ENCODE measurements around the gene SLC6A11.

SLC6A11 gene

DNA sequence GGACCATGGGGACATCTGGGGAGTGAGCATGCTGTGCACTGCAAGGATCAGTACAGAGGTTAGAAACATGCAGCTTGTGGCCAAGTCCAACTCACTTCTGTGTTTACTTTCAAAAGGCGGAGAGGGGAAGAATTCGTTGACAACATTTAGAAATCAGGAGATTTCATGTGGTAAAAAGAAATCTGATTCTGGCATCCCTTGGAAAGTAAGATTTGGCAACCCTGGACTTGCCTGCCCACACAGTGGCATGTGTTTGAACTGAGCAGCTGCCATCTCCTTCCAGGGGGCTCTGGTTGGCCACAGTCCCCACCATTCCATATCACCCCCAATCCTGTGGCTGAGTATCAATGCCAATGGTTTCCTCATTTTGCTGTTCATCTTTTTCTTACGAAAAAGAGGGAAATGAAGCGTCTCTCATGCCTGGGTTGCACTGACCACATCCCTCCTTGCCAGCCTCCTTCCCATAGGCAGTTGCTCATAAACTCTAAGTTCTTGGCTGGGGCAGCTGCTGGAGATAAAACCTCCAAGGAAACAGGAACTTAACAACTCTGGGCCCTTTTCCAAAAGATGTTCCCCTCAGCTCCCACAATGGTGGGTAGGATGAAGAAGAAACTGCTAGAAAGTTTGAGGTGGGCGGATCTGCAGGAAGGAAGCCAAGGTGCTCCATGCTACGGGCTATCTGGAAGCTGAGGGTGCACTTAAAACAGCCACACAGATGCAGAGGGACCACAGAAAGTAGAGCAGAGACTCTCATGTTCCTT, 29.2 kb downstream of the SLC6A11 start:
- DNase-seq: no peak

DNA sequence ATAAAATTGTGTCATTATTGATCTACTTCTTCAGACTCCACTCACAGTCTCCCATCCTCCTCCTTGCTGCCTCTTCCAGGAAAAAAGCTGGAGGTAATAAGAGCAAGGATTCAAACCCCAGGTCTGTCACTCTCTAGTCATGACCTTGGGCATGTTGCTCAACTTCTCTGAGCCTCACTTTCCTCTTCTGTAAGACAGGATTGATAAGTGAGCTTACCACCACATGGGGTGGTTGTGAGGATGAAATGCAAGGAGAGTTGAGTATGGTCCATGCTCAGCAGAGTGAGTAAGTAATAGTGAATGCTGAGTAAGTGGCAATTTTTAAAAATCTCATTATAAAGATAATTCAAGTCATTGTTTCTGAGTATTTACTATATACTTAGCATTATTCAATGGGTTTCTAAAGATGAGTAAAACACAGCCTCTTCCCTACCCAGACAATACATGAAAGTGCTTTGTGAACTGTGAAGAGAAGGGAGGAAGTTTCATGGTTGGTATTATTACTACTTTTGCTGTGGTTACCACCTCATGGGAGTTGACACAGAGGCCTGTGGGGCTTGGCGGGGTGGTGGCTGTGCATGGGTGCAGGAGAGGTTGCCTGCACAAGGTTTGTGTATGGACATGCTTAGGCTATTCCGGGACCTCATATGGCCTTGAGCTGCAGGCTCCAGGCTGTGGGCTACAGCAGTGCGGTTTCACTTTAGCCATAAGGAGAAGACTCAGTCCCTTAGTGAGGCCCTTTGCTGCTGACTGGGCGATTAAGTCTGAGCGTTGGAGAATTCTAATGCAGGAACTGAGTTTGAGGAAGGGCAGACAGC, 30.0 kb downstream of the SLC6A11 start:
- no peak for DNase-seq

DNA sequence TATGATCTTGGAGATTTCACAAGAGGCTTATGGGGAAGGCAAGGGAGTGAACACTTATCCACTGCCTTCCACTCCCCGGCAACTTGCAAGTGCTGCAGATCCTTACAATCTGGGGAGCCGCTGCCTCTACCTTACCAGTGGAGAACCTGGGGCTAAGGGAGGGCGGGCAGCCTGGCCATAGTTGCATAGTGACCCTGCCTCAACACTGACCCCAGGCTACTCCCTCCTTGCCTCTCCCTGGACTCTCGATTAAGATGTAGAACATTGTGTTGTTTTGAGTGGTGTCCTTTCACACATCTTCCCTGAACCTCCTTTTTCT, 30.6 kb downstream of the SLC6A11 start:
- DNase-seq: no peak

DNA sequence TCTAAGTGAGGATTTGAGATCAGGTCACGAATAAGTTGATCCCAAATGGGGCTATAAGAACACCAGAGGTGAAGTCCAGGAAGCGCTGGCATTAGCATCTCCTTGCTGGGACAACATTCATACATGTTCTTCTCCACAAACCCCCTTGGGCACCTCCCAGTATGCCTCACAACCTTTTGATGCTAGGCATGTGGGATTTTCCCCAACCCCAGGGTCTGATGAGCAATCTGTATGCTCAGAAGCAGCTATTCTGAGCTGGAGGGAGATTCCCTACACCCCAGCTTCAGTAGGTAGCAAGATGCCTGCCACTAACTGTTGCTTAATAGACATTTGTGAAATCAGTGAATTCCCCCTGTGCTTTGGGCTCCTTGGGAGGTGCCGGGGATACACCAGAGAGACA, 32.2 kb downstream of the SLC6A11 start:
- DNase-seq: no peak

DNA sequence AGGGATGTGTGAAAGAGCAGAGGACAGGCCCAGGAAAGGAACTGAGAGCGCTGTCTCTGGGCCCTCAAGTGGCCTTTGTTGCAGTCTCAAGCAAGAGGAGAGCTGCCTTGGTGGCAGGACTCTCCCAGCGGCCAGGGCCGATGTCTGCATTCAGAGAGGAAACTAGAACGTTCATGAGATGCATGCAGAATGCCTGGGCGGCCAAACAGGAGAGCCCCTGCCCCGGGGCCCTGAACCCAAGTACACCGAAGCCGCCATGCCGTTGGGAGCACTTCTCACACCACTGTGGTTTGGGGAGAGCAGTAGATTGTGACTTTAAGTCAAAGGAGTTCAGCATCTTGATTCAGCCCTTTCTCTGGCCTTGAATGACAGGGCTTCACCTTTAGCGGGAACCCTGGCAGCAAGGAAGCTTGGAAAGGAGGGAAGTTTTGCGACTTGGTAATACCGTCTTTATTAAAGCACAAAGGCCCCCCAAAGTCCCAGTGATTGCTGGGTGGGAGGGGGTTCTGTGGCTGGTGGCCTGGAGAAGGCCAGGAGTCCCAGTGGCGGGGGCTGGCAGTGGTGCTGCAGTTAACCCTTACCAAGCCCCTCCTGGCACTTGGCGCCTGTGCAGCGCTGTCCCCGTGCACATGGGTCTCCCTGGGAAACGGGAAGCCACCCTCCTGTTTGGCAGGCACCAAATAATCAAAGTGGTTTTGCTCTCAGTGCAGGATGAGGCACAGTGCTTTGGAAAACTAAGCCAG, 36.2 kb downstream of the SLC6A11 start:
- no peak for DNase-seq

DNA sequence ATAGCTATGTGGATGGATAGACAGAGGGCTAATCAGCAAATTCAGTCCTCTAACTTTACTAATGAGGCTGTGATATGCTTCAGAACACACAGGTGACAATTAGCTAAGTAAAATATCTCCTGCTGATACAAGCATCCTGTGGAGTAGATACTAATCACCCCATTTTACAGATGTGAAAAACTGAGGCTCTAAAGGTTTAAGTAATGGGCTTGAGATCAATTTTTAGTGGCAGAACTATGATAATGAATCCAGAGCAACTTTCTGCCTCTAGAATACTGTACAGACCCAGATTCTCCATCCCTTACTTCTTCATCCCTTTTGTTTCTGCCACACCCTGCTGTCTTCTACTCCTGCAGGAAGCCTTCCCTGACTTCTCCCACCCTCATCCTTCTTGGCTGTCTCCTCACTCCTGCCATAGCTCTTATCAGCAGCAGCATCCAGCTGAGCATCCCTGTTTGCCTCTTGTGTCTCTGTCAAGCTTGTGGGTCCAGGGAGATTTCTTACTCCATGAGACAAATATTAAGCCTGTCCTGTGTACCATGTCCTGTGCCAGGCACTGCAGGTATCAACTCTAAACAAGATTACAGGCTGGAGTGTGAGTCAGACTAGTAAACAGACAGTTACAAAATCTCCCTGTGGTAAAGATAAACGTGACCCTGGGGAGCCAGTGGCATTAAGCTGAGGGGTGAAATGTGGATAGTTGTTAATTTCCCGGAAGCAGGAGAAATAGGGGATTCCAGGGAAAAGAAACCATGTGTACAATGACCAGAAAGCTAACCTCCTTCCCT, 39.2 kb downstream of the SLC6A11 start:
- DNase-seq: no peak

DNA sequence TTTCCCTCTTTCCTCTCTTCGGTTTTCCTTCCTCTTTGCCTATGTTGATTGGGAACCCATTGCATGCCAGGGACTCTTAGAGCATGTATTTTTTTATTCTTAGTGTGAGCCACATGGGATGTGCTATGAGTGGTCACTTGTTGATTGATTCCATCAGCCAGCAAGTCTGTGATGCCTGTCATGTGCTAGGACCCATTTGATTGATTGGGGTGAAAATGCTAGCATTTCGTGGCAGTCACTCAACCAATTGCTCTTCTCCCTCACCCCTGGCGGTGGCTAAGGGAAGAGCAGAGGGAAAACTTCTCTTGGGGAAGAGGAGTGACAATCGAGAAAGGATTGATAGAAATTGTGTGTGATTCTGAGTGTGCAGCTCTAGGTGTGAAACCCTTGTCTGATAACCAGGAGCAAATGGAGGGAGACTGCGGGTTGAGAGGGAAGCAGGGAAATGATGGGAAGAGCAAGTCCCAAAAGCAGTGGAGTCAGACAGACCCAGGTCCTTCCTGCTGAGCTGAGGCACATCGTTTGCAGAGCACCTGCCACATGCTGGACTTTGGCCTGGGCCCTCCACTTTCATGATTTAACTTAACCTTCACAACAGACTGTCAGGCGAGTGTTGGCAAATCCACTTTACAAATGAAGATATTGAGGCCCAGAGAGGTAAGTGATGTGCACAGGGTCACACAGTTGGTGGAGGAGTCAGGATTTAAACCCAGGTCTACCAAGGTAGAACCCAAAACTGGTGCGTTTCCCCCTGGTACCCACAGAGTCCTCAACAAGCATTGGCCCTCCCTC, 40.0 kb downstream of the SLC6A11 start:
- no peak for DNase-seq

DNA sequence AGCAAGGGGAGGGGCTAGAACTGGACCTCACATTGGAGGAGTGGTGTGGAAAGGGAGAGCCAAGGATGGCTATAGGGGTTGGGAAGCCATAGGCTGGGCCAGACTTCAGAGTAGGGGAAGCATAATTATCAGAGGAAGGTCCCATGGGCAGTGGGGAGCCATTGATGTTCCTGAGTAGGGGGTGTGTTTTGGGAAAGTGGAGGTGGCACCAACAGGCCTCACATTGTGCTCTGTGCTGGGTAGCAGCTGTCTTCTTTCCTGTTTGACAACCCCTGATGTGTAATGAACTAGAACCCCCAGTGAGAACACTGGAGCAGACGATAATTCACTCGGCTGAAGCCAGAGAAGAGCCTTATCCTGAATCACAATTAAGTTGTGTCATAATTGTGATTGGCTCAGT, 41.2 kb downstream of the SLC6A11 start:
- DNase-seq: no peak

DNA sequence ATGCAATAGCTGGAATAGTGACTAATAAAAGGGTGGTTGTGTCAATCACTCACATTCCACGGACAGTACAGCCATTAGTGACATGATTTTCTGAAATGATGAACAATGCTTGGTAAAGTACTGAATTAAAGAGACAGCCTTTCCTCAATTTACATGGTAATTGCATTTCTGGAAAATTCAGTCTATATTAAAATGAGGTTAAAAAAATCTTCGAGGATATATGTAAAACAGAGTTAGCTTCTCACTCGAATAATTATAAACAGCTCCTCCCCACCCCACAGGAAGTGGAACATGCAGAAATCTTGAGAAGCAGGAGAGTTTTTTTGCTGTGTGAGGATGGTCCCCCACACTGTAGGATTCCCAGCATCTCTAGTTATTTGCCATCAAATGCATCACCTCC, 42.1 kb downstream of the SLC6A11 start:
- DNase-seq: no peak

DNA sequence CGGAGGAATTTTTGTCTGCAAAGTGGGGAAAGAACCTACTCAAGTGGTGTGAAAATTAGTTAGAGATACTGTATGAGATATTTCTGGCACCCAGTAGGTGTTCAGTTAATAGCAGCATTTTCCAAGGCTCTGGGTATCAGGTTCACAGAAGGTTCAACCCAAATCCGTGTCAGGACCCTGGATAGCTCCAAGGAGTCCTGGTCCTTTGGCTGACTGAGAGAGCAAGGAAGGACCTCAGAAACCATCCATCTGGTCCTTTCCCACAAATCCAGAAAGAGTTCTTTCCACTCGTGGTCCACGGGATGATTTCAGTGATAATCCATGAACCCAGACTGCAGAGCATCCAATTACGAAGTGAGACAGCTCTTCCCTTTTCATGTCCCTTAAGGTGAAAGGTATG, 51.4 kb downstream of the SLC6A11 start:
- DNase-seq: no peak

DNA sequence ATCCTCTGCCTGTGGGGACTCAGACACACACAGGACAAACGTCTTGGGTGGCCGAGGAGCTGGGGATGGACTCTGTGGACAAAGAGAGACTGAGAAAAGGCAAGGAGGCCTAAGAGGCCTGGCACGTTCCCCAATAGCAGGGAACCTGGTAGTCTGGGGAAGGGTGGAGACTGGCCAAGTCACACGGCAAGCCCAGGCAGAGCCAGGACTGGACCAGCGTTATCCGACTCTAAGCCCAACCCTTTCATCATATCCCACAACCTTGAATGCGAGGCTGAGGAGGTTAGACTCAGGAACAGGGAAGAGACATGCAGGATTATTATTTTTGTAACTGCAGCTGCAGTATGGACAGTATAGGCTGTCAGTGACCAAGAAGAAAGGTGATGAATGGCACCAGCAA, 53.4 kb downstream of the SLC6A11 start:
- DNase-seq: no peak

DNA sequence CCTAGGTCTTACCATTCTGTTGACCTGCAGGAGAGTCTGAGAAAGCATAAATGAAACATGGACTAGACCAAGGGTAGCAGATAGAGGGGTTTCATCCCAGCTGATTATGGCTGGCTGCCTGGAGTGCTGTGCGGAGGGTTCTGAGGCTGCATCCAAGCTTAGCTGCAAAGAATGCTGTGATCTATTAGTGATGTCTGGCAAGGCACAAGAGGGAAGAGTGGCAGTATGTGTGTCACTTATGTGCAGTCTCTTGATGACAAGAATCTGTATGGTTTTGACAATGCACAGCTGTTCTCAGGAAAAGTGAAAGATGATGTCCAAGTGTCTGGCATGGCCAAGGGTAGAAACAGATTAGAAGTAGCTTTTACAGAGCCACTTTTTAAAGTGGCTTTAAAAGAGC, 54.3 kb downstream of the SLC6A11 start:
- DNase-seq: no peak

DNA sequence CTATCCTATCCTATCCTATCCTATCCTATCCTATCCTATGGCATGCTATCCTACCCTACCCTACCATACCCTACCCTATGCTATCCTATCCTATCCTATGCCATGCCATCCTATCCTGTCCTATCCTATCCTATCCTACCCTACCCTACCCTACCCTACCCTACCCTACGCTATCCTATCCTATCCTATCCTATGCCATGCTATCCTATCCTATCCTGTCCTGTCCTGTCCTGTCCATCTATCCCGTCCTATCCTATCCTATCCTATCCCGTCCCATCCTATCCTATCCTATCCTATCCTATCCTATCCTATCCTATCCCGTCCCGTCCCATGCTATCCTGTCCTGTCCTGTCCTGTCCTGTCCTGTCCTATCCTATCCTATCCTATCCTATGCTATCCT, 57.4 kb downstream of the SLC6A11 start:
- no peak for DNase-seq

DNA sequence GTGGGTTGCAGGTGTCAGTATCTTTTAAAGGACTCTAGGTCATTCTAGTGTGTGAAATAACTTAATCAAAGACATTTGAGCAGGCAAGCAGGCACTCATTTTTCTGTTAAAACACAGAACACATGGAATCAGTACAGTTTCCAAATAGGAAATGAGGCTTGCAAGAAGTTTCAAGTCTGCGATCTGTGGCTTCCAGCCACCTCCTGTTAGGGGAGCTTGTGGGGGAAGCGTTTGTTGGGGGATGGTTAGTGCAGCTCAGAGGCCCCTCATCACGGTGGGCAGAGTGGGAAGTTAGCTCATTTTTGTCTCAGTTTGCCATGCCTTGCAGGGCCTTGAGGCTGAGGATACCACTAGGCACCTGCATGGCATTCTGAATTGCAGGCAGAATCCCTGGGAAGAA, 59.9 kb downstream of the SLC6A11 start:
- DNase-seq: no peak

DNA sequence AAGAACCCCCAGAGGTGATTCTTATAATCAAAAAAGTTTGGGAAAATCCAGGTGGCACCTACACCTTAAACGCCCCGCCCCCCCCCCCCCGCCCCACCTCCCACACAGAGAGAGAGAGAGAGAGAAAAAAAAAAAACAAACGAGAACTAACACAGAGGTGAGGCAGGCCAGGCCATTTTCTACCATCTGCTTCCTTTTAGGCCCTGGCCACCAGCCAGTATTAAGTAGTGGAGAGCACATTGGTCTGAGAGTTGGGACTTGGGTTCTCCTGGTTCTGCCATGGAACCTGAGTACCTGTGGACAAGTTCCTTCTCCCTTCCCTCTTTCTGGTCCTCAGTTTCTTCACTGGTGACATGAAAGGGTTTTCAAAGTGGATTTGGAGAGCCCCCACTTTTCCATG, 60.6 kb downstream of the SLC6A11 start:
- no peak for DNase-seq

DNA sequence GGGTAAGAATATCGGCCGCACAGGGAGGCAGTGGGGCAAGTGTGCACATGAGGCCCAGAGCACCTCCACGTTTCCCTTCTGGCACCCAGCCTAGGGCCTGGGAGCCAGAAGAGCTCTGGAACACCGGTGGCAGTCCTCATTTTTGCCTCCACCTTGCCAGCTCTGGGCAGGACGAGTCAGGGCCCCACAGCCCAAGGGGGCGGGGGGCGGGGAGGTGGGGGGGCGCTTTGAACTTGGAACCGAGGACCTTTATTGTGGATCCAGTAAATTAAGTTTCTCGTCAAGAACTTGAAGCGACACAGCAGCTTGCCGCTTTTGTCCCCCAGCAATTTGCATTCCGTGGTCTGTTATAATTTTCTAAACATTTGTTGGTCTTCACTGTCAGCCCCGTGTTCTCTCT, 66.8 kb downstream of the SLC6A11 start:
- DNase-seq: no peak

DNA sequence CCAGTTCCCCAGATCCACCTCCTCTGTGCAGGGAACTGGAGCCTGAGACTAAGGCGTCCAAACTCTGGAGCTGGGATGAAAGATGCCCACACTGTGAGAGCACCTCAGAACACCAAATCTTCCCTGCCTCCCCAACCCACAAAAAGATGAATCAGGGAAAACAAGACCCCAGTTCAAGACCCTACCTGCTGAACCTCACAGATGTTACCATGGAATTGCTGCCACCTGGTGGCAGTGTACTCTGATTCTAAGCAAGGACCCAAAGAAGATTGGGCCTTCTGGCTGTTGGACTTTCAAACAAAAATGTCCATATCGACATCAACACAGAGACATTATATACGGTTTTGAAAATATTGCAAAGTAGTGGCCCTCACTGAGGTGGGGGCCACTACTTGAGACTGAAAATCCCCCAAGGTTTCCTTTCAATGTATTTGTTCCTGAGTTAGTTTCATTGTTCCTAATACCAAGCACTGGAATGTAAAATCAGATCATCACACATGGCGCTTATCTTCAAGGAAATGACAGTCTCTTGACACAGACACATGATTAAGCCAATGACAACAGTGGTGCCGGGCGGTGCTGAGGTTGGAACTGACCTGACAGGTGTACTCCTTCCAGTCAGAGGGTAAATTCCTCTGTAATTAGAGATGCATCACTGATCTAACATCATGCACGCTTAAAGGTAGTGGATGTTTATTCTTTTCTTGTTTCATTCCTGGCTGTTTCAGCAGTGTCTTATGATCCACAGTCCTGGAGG, 67.6 kb downstream of the SLC6A11 start:
- DNase-seq: no peak

DNA sequence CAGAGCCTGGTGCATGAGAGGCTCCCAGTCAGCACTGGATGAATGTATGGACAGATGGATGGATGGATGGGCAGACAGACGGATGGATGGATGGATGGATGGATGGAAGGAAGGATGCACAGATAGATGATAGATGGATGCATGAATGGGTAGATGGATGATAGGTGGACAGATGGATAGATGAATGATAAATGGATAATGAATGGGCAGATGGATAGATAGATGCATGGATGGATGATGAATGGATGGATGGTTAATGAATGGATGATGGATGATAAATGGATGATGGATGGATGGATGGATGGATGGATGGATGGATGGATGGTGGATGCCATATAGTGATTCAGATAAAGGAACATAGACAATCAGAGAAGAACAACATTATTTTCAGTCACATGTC, 71.0 kb downstream of the SLC6A11 start:
- DNase-seq: no peak

DNA sequence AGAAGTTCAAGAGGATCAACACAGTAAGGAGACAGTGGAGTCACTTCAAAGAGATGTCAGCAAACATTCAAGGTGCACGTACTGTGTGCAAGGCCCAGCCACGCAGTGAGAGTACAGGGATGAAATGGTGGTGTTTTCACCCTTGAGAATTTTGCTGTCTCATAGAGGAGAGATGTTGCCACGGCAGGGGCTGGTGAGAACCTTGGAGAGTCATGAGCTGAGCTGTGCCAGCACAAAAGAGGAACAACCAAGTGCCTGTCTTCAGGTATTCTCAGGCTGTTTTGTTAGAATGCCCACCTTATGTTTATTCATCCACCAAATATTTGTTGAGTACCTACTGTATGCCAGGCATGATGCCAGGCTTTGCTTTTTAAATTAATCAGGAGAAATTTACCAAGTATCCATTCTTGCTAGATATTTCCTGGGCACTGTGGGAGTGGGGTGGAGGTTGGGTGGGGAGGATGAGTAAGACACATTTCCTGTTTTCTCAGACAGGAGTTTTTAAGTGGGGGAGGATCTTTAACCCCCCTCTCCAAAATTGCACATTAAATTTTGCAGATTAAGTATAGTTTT, 72.6 kb downstream of the SLC6A11 start:
- no peak for DNase-seq

DNA sequence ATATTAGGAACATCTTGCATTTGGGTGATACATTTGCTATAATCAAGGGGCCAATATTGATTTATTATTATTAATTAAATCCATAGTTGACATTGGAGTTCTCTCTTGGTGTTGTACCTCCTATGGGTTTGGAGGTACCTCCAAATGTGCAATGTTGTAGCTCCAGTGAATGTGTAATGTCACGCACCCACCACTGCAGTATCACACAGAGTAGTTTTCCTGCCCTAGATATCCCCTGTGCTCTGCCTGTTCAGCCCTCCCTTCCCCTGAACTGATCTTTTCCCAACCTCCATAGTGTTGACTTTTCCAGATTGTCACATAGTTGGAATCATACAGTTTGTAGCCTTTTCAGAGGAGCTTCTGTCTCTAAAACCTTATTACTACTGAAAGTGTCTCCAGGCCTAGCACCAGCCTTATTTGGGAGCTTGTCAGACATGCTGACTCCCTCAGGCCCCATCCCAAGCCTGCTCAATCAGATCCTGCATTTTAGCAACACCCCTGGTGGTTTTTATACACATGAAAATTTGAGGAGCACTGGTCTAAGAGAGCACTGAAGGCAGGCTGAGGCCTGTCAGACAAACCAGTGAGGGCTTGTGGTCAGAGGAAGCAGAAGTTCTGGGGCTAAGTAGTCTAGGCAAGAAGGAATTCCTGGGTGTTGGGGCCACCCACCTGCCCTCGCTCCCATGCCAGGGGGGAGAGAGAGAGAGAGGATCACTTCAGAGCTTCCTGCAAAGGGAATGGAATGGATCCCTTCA, 73.4 kb downstream of the SLC6A11 start:
- DNase-seq: no peak

All from NCI-H146 (cell line).